Naive thymus-derived CD8-positive, alpha-beta T cell (primary cell): ENCODE results near the gene GABPB1. TPM values are rescaled to one million over a fixed set of nuclear protein-coding genes. Genes with fewer than 3 reads are reported as not detected.
"Not testable (repeated sequence)": the region's sequence is repeated elsewhere in the genome, so short reads cannot be mapped to it uniquely, and the experiment has no call there.

Experiments used
- ATAC-seq, 2 donors: fragments of 150-1000 bp; cut with Tn5 transposase in 1 of 2; sonication (Bioruptor Pico), chemical (Tn5 transposase) in 1 of 2; 1 replicate in 1 of 2; 2 replicates in 1 of 2; pipeline ENCODE4 v1.10.0; 2021; ENCODE audit warnings: mild to moderate bottlenecking in 2 of 2, moderate library complexity in 2 of 2
- POLR2A ChIA-PET: fragments of 350-600 bp; sonication (Branson Sonifier 250); formaldehyde crosslinking; loops from one replicate; lab custom pipeline; 2021; ENCODE audit warnings: antibody characterized with exemption; lab: Charles Lee
- DNase-seq, 10 donors: peaks; one replicate each; pipeline versions ENCODE4 v3.0.0 to v3.0.0-alpha.2; 2020 to 2022
- H3K27ac Mint-ChIP-seq, 10 donors: one replicate each; pipeline ENCODE4 v1.8.0; 2020 to 2022; ENCODE audit warnings: mild to moderate bottlenecking in 10 of 10, mixed read lengths in 10 of 10, moderate library complexity in 4 of 10, inconsistent platforms in 1 of 10
- H3K27me3 Mint-ChIP-seq, 5 donors: one replicate each; pipeline ENCODE4 v1.8.0; 2021 to 2022; ENCODE audit warnings: mixed read lengths in 5 of 5
- H3K36me3 Mint-ChIP-seq, 3 donors: one replicate each; pipeline ENCODE4 v1.8.0; 2020 to 2022; ENCODE audit warnings: mixed read lengths in 3 of 3, mild to moderate bottlenecking in 2 of 3, inconsistent platforms in 1 of 3
- H3K4me1 Mint-ChIP-seq, 4 donors: one replicate each; pipeline ENCODE4 v1.8.0; 2021 to 2022; ENCODE audit warnings: mixed read lengths in 4 of 4
- H3K4me3 Mint-ChIP-seq, 10 donors: one replicate each; pipeline ENCODE4 v1.8.0; 2020 to 2022; ENCODE audit warnings: mild to moderate bottlenecking in 10 of 10, mixed read lengths in 10 of 10, moderate library complexity in 6 of 10, inconsistent platforms in 1 of 10
- H3K9me3 Mint-ChIP-seq, 9 donors: one replicate each; pipeline ENCODE4 v1.8.0; 2020 to 2022; ENCODE audit warnings: mixed read lengths in 9 of 9, mild to moderate bottlenecking in 3 of 9, inconsistent platforms in 1 of 9, moderate library complexity in 1 of 9
- polyA plus RNA-seq, 3 donors: library from polyadenylated mRNA; unstranded; fragments of 300-500 nt; fragmentation: Illumina TruSeq; gene quantifications; one replicate each; pipeline ENCODE4 v1.2.3, GENCODE V29; 2021
- total RNA-seq, 8 experiments: library from RNA in 2 of 8; stranded (reverse) in 2 of 8; gene quantifications; one replicate each; pipeline ENCODE4 v1.2.3 and lab custom pipeline; 2021 to 2026

Gene GABPB1
- total RNA-seq (10 to 100 TPM; 23.4 to 29.9 TPM), polyA plus RNA-seq (10 to 100 TPM; 20.6 to 29.1 (median 25.1) TPM), total RNA-seq (lab: John Stamatoyannopoulos, UW) (20.6 to 119 (median 48.6) reads per million in 6 experiments)

GRCh38 chr15:50354838-50355618 lies at the start of gene GABPB1:
Gene GABPB1 (minus strand): TSS chr15:50355198. CDS start chr15:50309798, 45,400 bp downstream.
- H3K27me3 Mint-ChIP-seq, result peaks cover 0 to 9% (median 0%) of the 10 kb centered on the region in 5 donors
- peaks cover 12 to 39% (median 17%) of the 10 kb centered on the region in 3 donors for H3K36me3 Mint-ChIP-seq
- ATAC-seq (peak; percentile 52 to 56), DNase-seq (peak; percentile 77 to 96 (median 88))
- peak within 1 kb of the TSS; percentile 75 to 100 (median 95) for H3K4me3 Mint-ChIP-seq
- H3K9me3 Mint-ChIP-seq, result peaks cover 0 to 4% (median 0%) of the 10 kb centered on the region in 9 donors
- H3K4me1 Mint-ChIP-seq, result peaks cover 30 to 65% (median 49%) of the 10 kb centered on the region in 4 donors
- H3K27ac Mint-ChIP-seq, result peak within 1 kb of the TSS; percentile 97 to 100 (median 99)
- POLR2A ChIA-PET, result interaction anchor here (0.5 to 5.4 kb wide), 35 partner anchors 9 to 1601 kb away, joined by 3 to 97 read pairs (median 5); partner anchors contain the start of genes AP4E1, CEP152, COPS2 and DTWD1

- not testable (repeated sequence) for ATAC-seq, H3K27ac Mint-ChIP-seq, H3K4me3 Mint-ChIP-seq, H3K4me1 Mint-ChIP-seq, H3K36me3 Mint-ChIP-seq, DNase-seq, H3K27me3 Mint-ChIP-seq, H3K9me3 Mint-ChIP-seq
- POLR2A ChIA-PET, result interaction anchor here (0.7 kb wide), 1 partner anchor 37 kb away, joined by 4 read pairs; no protein-coding TSS in a partner anchor
Observed at GRCh38 chr15:50391561-50391960, 36.6 kb upstream of the GABPB1 start.

- DNase-seq (no peak), ATAC-seq (no peak)
- peaks cover 0 to 3% (median 0%) of the 10 kb centered on the region in 3 donors for H3K36me3 Mint-ChIP-seq
- no peaks in the 10 kb centered on the region for H3K27me3 Mint-ChIP-seq
- no peak overlapping the region for H3K4me3 Mint-ChIP-seq
- no peak overlapping the region for H3K27ac Mint-ChIP-seq
- no peaks in the 10 kb centered on the region for H3K4me1 Mint-ChIP-seq
- POLR2A ChIA-PET, result no interaction called here
- no peaks in the 10 kb centered on the region for H3K9me3 Mint-ChIP-seq
Observed at GRCh38 chr15:50390554-50391264, 35.7 kb upstream of the GABPB1 start.

GRCh38 chr15:50382408-50382807 lies 27.4 kb upstream of the GABPB1 start:
- H3K36me3 Mint-ChIP-seq, H3K4me1 Mint-ChIP-seq, H3K27ac Mint-ChIP-seq, H3K9me3 Mint-ChIP-seq, H3K27me3 Mint-ChIP-seq, DNase-seq, H3K4me3 Mint-ChIP-seq, ATAC-seq, POLR2A ChIA-PET: not testable (repeated sequence)

GRCh38 chr15:50381438-50381837 lies 26.4 kb upstream of the GABPB1 start:
- POLR2A ChIA-PET, result no interaction called here
- no peak overlapping the region for H3K27ac Mint-ChIP-seq

GRCh38 chr15:50380089-50380488 lies 25.1 kb upstream of the GABPB1 start:
- peaks cover 0 to 6% (median 0%) of the 10 kb centered on the region in 5 donors for H3K27me3 Mint-ChIP-seq
- POLR2A ChIA-PET, result interaction anchor here (0.7 kb wide), 1 partner anchor 1221 kb away, joined by 3 read pairs; no protein-coding TSS in a partner anchor
- no peak overlapping the region for H3K4me3 Mint-ChIP-seq
- DNase-seq, result no peak
- no peak for ATAC-seq
- no peaks in the 10 kb centered on the region for H3K9me3 Mint-ChIP-seq
- peaks cover 0 to 2% (median 0%) of the 10 kb centered on the region in 3 donors for H3K36me3 Mint-ChIP-seq
- H3K4me1 Mint-ChIP-seq, result peaks cover 9 to 10% (median 9%) of the 10 kb centered on the region in 4 donors
- H3K27ac Mint-ChIP-seq, result no peak overlapping the region

More at GRCh38 chr15:50381438-50381837, 26.4 kb upstream of the GABPB1 start:
- ATAC-seq (no peak), DNase-seq (no peak)
- Mint-ChIP-seq H3K4me1 (peaks cover 9 to 10% (median 9%) of the 10 kb centered on the region in 4 donors), H3K9me3 (no peaks in the 10 kb centered on the region), H3K4me3 (no peak overlapping the region), H3K36me3 (peaks cover 0 to 2% (median 0%) of the 10 kb centered on the region in 3 donors), H3K27me3 (peaks cover 0 to 6% (median 0%) of the 10 kb centered on the region in 5 donors)

GRCh38 chr15:50379413-50379812 lies 24.4 kb upstream of the GABPB1 start:
- H3K27me3 Mint-ChIP-seq, DNase-seq, H3K4me3 Mint-ChIP-seq, H3K9me3 Mint-ChIP-seq, H3K36me3 Mint-ChIP-seq, H3K4me1 Mint-ChIP-seq, POLR2A ChIA-PET, ATAC-seq, H3K27ac Mint-ChIP-seq: not testable (repeated sequence)

GRCh38 chr15:50378776-50379175 lies 23.8 kb upstream of the GABPB1 start:
- Mint-ChIP-seq H3K4me3 (no peak overlapping the region), H3K36me3 (peaks cover 0 to 2% (median 0%) of the 10 kb centered on the region in 3 donors), H3K27ac (no peak overlapping the region), H3K27me3 (peaks cover 0 to 6% (median 0%) of the 10 kb centered on the region in 5 donors), H3K9me3 (no peaks in the 10 kb centered on the region), H3K4me1 (peaks cover 9 to 10% (median 9%) of the 10 kb centered on the region in 4 donors)
- POLR2A ChIA-PET, result no interaction called here
- no peak for ATAC-seq
- no peak for DNase-seq

- POLR2A ChIA-PET, result no interaction called here
- Mint-ChIP-seq H3K27me3 (peaks cover 0 to 3% (median 0%) of the 10 kb centered on the region in 5 donors), H3K4me3 (no peak overlapping the region), H3K4me1 (peaks cover 9 to 10% (median 9%) of the 10 kb centered on the region in 4 donors), H3K27ac (peak overlapping the region in 4 of 10 donors; percentile 3 to 23 (median 9)), H3K9me3 (no peaks in the 10 kb centered on the region), H3K36me3 (peaks cover 0 to 2% (median 0%) of the 10 kb centered on the region in 3 donors)
- DNase-seq (no peak), ATAC-seq (no peak)
Observed at GRCh38 chr15:50377867-50378751, 23.1 kb upstream of the GABPB1 start.

- H3K4me3 Mint-ChIP-seq, H3K9me3 Mint-ChIP-seq, DNase-seq, ATAC-seq, H3K27me3 Mint-ChIP-seq, POLR2A ChIA-PET: not testable (repeated sequence)
- H3K4me1 Mint-ChIP-seq, result peaks cover 0 to 16% (median 8%) of the 10 kb centered on the region in 4 donors
- H3K36me3 Mint-ChIP-seq, result peaks cover 0 to 34% (median 1%) of the 10 kb centered on the region in 3 donors
- H3K27ac Mint-ChIP-seq, result peak overlapping the region in 2 of 10 donors; percentile 25 to 40
Observed at GRCh38 chr15:50369564-50369963, 14.6 kb upstream of the GABPB1 start.

- H3K36me3 Mint-ChIP-seq, result peaks cover 0 to 54% (median 10%) of the 10 kb centered on the region in 3 donors
- no peaks in the 10 kb centered on the region for H3K27me3 Mint-ChIP-seq
- H3K4me3 Mint-ChIP-seq, result no peak overlapping the region
- POLR2A ChIA-PET, result interaction anchor here (2.9 kb wide), 1 partner anchor 11 kb away, joined by 7 read pairs; the partner anchor contains the start of gene GABPB1
- ATAC-seq, result no peak
- peaks cover 14 to 40% (median 26%) of the 10 kb centered on the region in 4 donors for H3K4me1 Mint-ChIP-seq
- peak overlapping the region; percentile 24 to 91 (median 58) for H3K27ac Mint-ChIP-seq
- H3K9me3 Mint-ChIP-seq, result no peaks in the 10 kb centered on the region
- DNase-seq, result no peak
Observed at GRCh38 chr15:50365971-50366370, 11.0 kb upstream of the GABPB1 start.
